ENCODE results near the gene ST3GAL3.

ST3GAL3 gene

GRCh38 chr1:43836267-43836951 lies 129.1 kb downstream of the ST3GAL3 start (continued):
- peak; percentile 74; the same call in 1 of the 2 replicates for TF ChIP-seq ZNF692 (tag by site-specific recombination; IDR thresholded peaks at IDR 0.05)
- peak; percentile 91 for TF ChIP-seq ZNF423 (tag by site-specific recombination; IDR thresholded peaks at IDR 0.05)
- no peak for TF ChIP-seq ZNF138 (tag by site-specific recombination; IDR thresholded peaks at IDR 0.05; ENCODE audit: borderline replicate concordance)
- no peak for TF ChIP-seq ZNF433 (tag by site-specific recombination; IDR thresholded peaks at IDR 0.05; ENCODE audit: low read depth)
- peak; percentile 54 for TF ChIP-seq ZBTB10 (tag by site-specific recombination; IDR thresholded peaks at IDR 0.05)
- peak; percentile 54 for TF ChIP-seq GLIS1 (tag by site-specific recombination; IDR thresholded peaks at IDR 0.05)
- no peak for TF ChIP-seq ZSCAN18 (tag by site-specific recombination; IDR thresholded peaks at IDR 0.05)
- TF ChIP-seq ZNF701 (tag by site-specific recombination; IDR thresholded peaks at IDR 0.05), result no peak
- no peak for TF ChIP-seq ZBTB49 (tag by site-specific recombination; IDR thresholded peaks at IDR 0.05; ENCODE audit: low read depth)
- no peak for TF ChIP-seq ZNF311 (tag by site-specific recombination; IDR thresholded peaks at IDR 0.05; ENCODE audit: borderline replicate concordance)
- TF ChIP-seq ZNF792 (tag by site-specific recombination; IDR thresholded peaks at IDR 0.05), result no peak
- peak; percentile 94 for TF ChIP-seq ZNF600 (tag by site-specific recombination; IDR thresholded peaks at IDR 0.05)
- TF ChIP-seq ZNF362 (tag by site-specific recombination; IDR thresholded peaks at IDR 0.05), result no peak
- no peak for TF ChIP-seq ZNF596 (tag by site-specific recombination; IDR thresholded peaks at IDR 0.05)
- no peak for TF ChIP-seq PRDM2 (tag by site-specific recombination; IDR thresholded peaks at IDR 0.05; ENCODE audit: borderline replicate concordance)
- no peak for TF ChIP-seq SALL2 (tag by site-specific recombination; IDR thresholded peaks at IDR 0.05; ENCODE audit: borderline replicate concordance)
- TF ChIP-seq ZNF549 (tag by site-specific recombination; IDR thresholded peaks at IDR 0.05), result peak; percentile 65
